OCI-LY3 (cell line): ENCODE data around the gene REX1BD.

Source experiments
- CTCF ChIP-seq: fragments of 200-600, 300-600 bp; sonication (generic); IDR thresholded peaks from 2 replicates; pipeline ENCODE4 v1.5.1; 2014; ENCODE audit warnings: antibody characterized with exemption, low read length, low read depth
- EZH2phosphoT487 ChIP-seq: fragments of 200-600 bp; shearing (Covaris generic); IDR thresholded peaks from 2 replicates; pipeline ENCODE4 v1.6.1; 2018; ENCODE audit warnings: antibody characterized with exemption, mixed run types, low read depth

- TF ChIP-seq CTCF (no peak), EZH2phosphoT487 (no peak)
Measured at GRCh38 chr19:18610556-18611326, 22.1 kb downstream of the REX1BD start.
